Activated gamma-delta T cell treated with Interleukin-2 at 50 U/mL for 16 hours (primary cell): ENCODE measurements around the gene F10.

Source experiments
- DNase-seq: peaks from one replicate; pipeline ENCODE4 v3.0.0-alpha.2; 2020

The F10 gene

GRCh38 chr13:113176822-113177221 is 54.2 kb downstream of the F10 start:
- no peak for DNase-seq

- no peak for DNase-seq
These were observed 55.7 kb downstream of the F10 start for GRCh38 chr13:113178070-113178895.

GRCh38 chr13:113178896-113179167 is 56.2 kb downstream of the F10 start:
- no peak for DNase-seq

- no peak for DNase-seq
These were observed 57.0 kb downstream of the F10 start for GRCh38 chr13:113179374-113180230.

DNA sequence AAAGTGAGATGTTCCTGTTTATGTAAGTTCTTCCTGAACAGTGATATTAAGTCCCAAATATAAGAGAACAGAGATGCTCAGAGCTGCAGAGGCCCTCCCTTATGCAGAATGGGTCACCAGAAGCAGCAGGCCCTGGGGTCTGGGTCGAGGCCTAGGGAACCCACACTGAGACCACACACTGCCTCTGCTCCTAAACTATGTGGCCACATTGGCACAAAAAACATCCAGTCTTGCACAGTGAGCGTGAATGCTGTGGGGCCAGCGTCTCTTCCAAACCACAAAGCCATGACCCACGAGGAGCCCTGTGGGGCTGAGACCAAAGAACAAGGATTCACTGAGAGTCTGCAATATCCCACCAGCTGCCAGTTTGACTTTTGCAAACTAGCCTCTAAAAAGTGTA is 59.4 kb downstream of the F10 start:
- DNase-seq = no peak

DNA sequence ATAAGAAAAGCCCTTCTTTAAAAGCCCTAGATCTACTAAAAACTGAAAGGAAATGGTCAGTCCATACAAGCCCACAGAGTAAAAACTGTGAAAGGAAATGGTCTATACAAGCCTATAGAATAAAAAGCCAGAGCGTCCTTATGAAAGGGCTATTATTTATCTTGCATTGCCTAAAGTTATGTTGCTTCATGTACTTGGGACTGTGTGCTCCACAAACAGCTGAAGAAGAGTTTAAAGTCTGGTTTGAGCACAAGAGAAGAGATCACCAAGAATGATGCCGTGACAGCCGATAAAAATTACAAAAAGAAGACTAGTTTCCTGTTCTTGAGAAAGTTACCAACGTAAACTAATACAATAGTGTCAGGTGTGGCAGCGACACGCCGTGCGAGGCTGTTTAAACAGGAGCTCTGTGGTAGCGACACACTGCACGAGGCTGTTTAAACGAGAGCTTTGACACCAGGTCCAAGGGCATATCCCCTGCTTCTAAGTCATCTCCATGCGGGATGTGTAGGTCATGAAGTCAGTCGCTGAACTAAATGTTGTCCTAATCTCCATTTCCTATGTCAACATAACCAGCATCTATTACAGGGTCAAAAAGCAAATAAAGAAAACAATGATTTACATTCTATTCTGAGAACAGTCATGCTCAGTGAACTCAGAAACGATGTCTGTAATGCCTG is 61.0 kb downstream of the F10 start:
- DNase-seq = no peak

GRCh38 chr13:113184568-113185440 is 62.2 kb downstream of the F10 start:
- peak; percentile 59 for DNase-seq

DNA sequence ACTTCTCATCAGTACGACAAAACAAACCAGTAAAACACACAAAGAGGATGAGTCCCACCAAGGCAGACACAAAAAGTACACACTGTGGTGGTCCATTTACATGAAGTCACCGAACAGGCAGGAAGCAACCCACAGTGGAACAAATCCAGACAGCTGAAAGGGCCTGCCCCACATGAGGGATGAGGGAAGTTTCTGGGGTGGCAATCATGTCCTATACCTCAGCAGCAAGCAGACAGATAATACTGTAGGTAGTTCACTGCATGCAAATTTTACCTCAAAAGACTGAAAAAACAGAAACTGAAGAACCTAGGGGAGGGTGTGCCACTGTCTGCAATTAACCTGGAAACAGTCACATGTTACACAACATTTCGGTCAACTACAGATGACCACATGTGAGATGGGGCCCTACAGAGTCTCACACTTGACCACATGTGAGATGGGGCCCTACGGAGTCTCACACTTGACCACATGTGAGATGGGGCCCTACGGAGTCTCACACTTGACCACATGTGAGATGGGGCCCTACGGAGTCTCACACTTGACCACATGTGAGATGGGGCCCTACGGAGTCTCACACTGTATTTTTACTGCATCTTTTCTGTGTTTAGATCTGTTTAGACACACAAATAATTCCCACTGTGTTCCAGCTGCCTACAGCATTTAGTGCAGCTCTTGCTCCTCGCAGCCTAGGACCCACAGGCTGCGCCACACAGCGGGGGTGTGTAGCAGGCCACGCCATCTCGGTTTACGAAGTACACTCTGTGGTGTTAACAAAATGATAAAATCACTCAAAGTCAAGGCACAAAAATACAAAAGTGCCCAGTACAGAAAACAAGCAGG is 63.7 kb downstream of the F10 start:
- DNase-seq = no peak

GRCh38 chr13:113187263-113187669 is 64.7 kb downstream of the F10 start:
- no peak for DNase-seq

DNA sequence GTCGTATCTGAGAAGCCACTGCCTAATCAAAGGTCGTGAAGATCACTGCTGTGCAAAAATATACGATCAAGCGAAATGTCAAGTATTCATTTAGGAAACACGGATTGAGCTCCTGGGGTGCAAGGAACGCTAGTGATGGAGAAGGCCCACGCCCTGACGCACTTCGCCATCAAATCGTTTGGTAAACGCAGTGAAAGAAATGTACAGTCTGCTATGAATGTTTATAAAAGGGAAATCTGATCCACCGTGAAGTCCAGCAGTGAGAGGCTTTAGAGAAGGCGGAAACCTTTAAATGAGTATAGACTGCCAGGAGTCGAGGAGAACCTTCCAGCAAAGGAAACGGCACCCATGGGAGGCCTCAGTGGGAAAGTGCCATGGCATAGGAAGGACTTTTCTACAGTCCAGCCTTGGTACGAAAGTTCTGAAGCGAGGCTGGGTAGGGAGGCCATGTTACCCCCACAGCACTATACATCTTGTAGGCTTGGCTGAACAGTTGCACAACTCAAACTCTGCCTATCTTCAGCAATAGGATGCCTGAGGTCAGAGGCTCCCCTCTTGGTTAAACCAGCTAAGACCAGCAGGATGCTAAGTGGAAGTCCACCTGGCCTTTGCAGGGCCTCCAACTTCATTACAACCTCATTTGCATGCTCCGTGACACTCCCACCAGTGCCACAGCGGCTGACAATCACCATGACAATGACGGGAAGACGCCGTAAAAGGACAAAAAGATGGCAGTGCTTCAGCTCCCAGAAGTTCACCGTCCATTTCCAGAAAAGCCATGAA is 65.5 kb downstream of the F10 start:
- DNase-seq = no peak

DNA sequence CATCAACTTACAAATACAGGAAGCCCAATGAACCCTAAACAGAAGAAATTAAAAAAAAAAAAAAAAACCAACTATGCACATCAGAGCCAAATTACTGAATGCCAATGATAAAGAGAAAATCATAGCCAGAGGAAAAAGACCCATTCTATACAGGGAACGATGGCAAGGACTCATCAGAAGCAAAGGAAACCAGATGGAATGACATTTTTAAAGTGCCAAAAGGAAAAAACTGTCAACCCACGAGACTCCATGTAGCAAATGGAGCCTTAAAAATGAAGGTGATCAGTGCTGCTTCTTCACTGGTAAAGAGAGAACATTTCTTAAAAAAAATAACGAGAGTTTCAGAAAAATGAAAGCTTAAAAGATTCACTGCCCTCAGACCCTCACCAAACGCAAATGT is 67.6 kb downstream of the F10 start:
- DNase-seq = no peak

GRCh38 chr13:113192279-113192678 is 69.7 kb downstream of the F10 start:
- DNase-seq = no peak

DNA sequence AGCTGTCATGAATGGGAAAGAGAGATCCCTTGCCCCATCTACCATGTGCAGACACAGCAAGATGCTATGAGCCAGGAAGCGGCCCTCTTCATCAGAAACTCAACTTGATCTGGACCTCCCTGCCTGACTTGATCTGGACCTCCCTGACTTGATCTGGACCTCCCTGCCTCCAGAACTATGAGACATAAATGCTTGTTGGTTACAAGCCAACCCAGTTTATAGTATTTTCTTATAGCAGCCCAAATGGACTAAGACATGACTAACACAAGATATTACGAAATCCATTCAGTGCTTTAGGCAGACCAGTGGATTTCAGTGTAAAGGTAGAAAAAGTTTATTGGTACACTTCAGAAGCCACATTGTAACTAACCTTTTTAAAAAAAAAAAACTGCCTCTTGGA is 70.3 kb downstream of the F10 start:
- DNase-seq = no peak

GRCh38 chr13:113195360-113195759 is 72.8 kb downstream of the F10 start:
- DNase-seq = no peak

DNA sequence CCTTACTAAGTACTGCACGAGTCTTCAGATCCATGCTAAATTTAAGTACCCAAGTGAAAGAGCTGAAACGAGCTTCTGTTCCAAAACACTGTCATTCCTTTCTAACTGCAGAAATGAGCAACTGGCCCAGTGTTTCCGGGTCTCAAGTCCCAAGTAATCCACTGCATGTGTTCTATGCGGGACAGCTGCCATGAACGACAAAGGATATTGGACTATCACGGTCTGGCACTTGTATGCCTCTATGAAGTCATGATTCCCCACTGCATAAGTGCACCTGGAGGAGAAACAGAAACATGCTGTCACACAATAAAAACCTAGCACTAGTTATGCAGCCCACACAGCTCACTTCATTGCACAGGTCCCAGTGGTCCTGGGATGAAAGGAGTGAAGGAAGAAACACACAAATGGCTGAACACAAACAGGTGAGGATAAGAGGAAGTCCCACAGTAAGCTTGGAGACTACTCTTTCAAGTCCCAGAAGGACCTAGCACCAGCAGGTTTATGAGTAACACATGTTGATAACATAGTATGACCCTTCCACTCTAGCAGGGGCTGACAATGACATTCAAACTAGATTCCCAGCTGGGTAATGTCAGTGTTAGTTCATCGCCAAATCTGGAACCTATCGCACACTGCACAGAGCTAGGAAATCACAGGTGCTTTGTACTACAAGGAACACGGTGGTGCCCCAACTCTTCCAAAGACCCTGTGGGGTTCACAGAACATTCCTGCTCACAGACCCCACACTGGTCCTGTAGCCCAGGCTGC is 74.6 kb downstream of the F10 start:
- no peak for DNase-seq
